ENCODE results near the gene ARRDC1. TPM values are rescaled to one million over a fixed set of nuclear protein-coding genes. Genes with fewer than 3 reads are reported as not detected.

Gene ARRDC1
- total RNA-seq, 4 donors from 2014 or later: 16.6 to 28.2 (median 21.7) TPM

DNA sequence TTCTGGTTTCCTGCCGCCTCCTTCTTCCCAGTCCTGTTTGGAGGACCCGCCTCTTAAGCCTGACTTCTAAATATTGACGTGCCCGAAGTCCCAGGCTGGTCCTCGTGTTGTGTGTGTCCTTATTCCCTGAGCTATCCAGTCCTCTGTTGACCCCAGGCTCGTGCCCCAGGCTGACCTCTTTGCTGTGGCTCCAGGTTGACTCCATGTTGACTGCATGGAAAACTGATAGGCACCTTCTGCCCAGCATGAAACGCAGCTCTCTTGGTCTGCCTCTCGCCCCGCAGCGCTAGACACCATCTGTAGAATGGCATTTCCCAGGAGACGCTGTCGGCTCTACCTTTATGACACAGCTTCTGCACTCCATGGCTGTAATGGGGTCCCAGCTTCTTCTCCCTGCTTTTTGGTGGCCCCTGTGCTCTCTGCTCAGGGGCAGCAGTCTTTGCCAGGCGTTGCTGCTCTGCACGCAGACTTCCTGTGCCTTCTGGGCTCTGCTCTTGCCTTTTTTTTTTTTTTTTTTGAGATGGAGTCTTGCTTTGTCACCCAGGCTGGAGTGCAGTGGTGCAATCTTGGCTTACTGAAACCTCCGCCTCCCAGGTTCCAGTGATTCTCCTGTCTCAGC is 41.7 kb downstream of the ARRDC1 start:
- Histone ChIP-seq H3K4me3 (no peak overlapping the region), H3K9me3 (no peaks in the 10 kb centered on the region), H3K27me3 (no peaks in the 10 kb centered on the region), H3K27ac (replicated peaks in 1 of 4) (no peak overlapping the region), H3K36me3 (peaks cover 0 to 37% (median 15%) of the 10 kb centered on the region in 4 donors), H3K4me1 (peaks cover 0 to 27% (median 15%) of the 10 kb centered on the region in 4 donors)
- intact Hi-C loops (cut with DNase I): no loop called here
- 69% methylated on average over 15 of the region's 15 CpGs for WGBS
- TF ChIP-seq POLR2A (IDR thresholded peaks at IDR 0.05; ENCODE audit: low read depth) (no peak), POLR2AphosphoS5 (IDR thresholded peaks at IDR 0.05) (no peak), EP300 (IDR thresholded peaks at IDR 0.05) (no peak)
- TF ChIP-seq, protein P1, sequence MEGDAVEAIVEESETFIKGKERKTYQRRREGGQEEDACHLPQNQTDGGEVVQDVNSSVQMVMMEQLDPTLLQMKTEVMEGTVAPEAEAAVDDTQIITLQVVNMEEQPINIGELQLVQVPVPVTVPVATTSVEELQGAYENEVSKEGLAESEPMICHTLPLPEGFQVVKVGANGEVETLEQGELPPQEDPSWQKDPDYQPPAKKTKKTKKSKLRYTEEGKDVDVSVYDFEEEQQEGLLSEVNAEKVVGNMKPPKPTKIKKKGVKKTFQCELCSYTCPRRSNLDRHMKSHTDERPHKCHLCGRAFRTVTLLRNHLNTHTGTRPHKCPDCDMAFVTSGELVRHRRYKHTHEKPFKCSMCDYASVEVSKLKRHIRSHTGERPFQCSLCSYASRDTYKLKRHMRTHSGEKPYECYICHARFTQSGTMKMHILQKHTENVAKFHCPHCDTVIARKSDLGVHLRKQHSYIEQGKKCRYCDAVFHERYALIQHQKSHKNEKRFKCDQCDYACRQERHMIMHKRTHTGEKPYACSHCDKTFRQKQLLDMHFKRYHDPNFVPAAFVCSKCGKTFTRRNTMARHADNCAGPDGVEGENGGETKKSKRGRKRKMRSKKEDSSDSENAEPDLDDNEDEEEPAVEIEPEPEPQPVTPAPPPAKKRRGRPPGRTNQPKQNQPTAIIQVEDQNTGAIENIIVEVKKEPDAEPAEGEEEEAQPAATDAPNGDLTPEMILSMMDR (IDR thresholded peaks at IDR 0.05): no peak
- no peak for DNase-seq (ENCODE audit: extremely low spot score)

DNA sequence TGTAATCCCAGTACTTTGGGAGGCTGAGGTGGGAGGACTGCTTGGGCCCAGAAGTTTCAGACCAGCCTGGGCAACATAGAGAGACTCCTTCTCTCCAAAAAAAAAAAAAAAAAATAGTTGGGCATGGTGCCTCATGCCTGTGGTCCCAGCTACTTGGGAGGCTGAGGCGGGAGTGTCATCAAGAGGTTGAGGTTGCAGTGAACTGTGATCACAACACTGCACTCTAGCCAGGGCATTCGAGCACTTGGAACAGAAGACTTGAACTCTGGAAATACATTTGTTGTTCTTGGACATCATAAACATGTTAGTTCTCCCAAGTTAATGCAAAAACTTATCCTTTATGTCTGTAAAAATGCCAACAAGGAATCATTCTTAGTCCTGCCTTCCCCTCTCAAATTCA is 42.9 kb downstream of the ARRDC1 start:
- 78% methylated on average over 2 of the region's 2 CpGs for WGBS
- TF ChIP-seq POLR2AphosphoS5 (IDR thresholded peaks at IDR 0.05) (no peak), POLR2A (IDR thresholded peaks at IDR 0.05; ENCODE audit: low read depth) (no peak), EP300 (IDR thresholded peaks at IDR 0.05) (no peak)
- TF ChIP-seq, protein P1 (IDR thresholded peaks at IDR 0.05): no peak
- Histone ChIP-seq H3K27ac (replicated peaks in 1 of 4) (no peak overlapping the region), H3K9me3 (no peaks in the 10 kb centered on the region), H3K36me3 (peaks cover 0 to 49% (median 19%) of the 10 kb centered on the region in 4 donors), H3K4me3 (no peak overlapping the region), H3K27me3 (no peaks in the 10 kb centered on the region), H3K4me1 (peaks cover 0 to 27% (median 15%) of the 10 kb centered on the region in 4 donors)
- no peak for DNase-seq (ENCODE audit: extremely low spot score)
- intact Hi-C loops (cut with DNase I): no loop called here

DNA sequence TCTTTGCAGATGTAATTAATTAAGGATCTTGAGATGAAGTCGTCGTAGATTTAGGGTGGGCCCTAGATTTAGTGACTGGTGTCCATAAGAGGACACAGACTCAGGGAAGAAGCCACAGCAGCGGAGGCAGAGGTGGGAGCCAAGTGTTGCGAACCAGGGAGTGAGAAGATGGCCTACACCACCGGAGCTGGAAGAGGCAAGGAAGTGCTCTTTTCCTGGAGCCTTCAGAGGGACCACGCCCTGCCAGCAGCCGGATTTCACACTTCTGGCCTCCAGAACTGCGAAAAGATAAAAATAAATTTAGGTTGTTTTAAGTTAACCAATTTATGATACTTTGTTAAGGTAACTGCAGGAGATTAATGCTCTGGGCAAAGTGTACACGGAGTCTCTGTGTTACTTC is 44.1 kb downstream of the ARRDC1 start:
- Histone ChIP-seq H3K36me3 (peaks cover 0 to 49% (median 19%) of the 10 kb centered on the region in 4 donors), H3K4me3 (no peak overlapping the region)
- intact Hi-C loops (cut with DNase I): no loop called here

DNA sequence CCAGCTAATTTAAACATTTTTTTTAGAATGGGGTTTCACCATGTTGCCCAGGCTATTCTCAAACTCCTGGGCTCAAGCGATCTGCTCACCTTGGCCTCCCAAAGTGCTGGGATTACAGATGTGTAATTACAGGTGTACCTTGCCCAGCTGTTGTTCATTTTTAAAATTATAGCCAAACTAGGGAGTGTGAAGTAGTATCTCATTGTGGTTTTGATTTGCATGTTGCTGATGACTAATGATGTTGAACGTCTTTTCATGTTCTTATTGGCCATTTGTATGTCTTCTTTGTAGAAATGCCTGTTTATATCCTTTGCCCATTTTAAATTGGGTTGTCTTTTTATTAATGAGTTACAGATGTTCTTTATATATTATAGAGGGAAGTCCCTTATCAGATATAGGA is 44.8 kb downstream of the ARRDC1 start:
- DNase-seq (ENCODE audit: extremely low spot score): no peak
- TF ChIP-seq POLR2A (IDR thresholded peaks at IDR 0.05; ENCODE audit: low read depth): no peak
- no peak for TF ChIP-seq EP300 (IDR thresholded peaks at IDR 0.05)
- TF ChIP-seq, protein P1 (IDR thresholded peaks at IDR 0.05): no peak
- TF ChIP-seq POLR2AphosphoS5 (IDR thresholded peaks at IDR 0.05): no peak
- Histone ChIP-seq H3K36me3 (peaks cover 0 to 56% (median 20%) of the 10 kb centered on the region in 4 donors), H3K4me1 (peaks cover 0 to 26% (median 15%) of the 10 kb centered on the region in 4 donors), H3K4me3 (no peak overlapping the region), H3K27me3 (no peaks in the 10 kb centered on the region), H3K9me3 (no peaks in the 10 kb centered on the region), H3K27ac (replicated peaks in 1 of 4) (no peak overlapping the region)
- 91% methylated on average over 2 of the region's 2 CpGs for WGBS
- intact Hi-C loops (cut with DNase I): no loop called here

More for the DNA sequence above, 44.1 kb downstream of the ARRDC1 start:
- Histone ChIP-seq H3K27ac (replicated peaks in 1 of 4) (no peak overlapping the region), H3K4me1 (peaks cover 0 to 27% (median 15%) of the 10 kb centered on the region in 4 donors), H3K27me3 (no peaks in the 10 kb centered on the region), H3K9me3 (no peaks in the 10 kb centered on the region)
- DNase-seq (ENCODE audit: extremely low spot score): no peak
- TF ChIP-seq POLR2A (IDR thresholded peaks at IDR 0.05; ENCODE audit: low read depth) (no peak), POLR2AphosphoS5 (IDR thresholded peaks at IDR 0.05) (no peak)
- 93% methylated on average over 9 of the region's 9 CpGs for WGBS

DNA sequence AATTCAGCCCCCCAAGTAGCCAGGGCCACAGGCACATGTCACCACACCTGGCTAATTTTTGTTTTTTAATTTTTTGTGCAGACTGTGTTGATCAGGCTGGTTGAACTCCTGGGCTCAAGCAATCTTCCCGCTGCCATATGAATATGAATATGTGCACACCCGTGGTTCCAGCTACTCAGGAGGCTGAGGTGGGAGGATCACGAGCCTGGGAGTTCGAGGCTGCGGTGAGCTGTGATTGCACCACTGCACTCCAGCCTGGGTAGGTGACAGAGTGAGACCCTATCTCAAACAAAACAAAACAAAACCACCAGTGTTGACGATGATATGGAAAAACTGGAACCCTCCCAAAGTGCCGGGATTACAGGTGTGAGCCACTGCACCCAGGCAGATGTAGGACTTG is 45.3 kb downstream of the ARRDC1 start:
- intact Hi-C loops (cut with DNase I): no loop called here
- Histone ChIP-seq H3K36me3 (peaks cover 0 to 60% (median 20%) of the 10 kb centered on the region in 4 donors), H3K4me3 (no peak overlapping the region), H3K9me3 (no peaks in the 10 kb centered on the region), H3K27me3 (no peaks in the 10 kb centered on the region), H3K27ac (replicated peaks in 1 of 4) (no peak overlapping the region), H3K4me1 (peaks cover 0 to 21% (median 15%) of the 10 kb centered on the region in 4 donors)
- TF ChIP-seq POLR2A (IDR thresholded peaks at IDR 0.05; ENCODE audit: low read depth) (no peak), POLR2AphosphoS5 (IDR thresholded peaks at IDR 0.05) (no peak), EP300 (IDR thresholded peaks at IDR 0.05) (no peak)
- TF ChIP-seq, protein P1 (IDR thresholded peaks at IDR 0.05): no peak
- WGBS: 96% methylated on average over 7 of the region's 7 CpGs
- no peak for DNase-seq (ENCODE audit: extremely low spot score)
